ENCODE measurements around the gene APOC1.
"Not testable (repeated sequence)": the region's sequence is repeated elsewhere in the genome, so short reads cannot be mapped to it uniquely, and the experiment has no call there.

The APOC1 gene

DNA sequence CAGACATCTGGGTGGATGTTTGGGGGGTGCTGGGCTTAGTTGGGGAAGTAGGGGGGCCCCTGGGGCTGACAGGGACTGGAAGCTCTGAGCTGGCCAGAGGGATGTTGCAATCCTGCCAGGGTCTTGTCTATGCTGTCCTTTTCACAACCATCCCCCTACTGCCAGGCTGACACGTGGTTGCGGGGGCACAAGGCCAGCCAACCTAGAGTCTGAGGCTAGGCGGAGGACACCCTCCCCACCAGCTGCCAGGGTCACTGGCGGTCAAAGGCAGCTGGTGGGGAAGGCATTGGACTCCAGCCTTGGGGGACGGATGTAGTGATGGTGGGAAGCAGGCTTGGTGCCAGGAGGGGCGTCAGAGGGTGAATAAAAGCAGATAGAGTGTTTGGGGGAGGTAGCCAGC lies 1.6 kb upstream of the APOC1 start:
- CTCF ChIA-PET, result no interaction called here
- H3K27ac ChIP-seq, result peak overlapping the region; percentile 86
- POLR2A ChIA-PET (ENCODE audit: low non-redundant PET), result no interaction called here
- no peak for DNase-seq (ENCODE audit: low spot score)
- TF ChIP-seq, protein P1, sequence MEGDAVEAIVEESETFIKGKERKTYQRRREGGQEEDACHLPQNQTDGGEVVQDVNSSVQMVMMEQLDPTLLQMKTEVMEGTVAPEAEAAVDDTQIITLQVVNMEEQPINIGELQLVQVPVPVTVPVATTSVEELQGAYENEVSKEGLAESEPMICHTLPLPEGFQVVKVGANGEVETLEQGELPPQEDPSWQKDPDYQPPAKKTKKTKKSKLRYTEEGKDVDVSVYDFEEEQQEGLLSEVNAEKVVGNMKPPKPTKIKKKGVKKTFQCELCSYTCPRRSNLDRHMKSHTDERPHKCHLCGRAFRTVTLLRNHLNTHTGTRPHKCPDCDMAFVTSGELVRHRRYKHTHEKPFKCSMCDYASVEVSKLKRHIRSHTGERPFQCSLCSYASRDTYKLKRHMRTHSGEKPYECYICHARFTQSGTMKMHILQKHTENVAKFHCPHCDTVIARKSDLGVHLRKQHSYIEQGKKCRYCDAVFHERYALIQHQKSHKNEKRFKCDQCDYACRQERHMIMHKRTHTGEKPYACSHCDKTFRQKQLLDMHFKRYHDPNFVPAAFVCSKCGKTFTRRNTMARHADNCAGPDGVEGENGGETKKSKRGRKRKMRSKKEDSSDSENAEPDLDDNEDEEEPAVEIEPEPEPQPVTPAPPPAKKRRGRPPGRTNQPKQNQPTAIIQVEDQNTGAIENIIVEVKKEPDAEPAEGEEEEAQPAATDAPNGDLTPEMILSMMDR (conservative IDR thresholded peaks at IDR 0.05; ENCODE audit: low read depth), result no peak

DNA sequence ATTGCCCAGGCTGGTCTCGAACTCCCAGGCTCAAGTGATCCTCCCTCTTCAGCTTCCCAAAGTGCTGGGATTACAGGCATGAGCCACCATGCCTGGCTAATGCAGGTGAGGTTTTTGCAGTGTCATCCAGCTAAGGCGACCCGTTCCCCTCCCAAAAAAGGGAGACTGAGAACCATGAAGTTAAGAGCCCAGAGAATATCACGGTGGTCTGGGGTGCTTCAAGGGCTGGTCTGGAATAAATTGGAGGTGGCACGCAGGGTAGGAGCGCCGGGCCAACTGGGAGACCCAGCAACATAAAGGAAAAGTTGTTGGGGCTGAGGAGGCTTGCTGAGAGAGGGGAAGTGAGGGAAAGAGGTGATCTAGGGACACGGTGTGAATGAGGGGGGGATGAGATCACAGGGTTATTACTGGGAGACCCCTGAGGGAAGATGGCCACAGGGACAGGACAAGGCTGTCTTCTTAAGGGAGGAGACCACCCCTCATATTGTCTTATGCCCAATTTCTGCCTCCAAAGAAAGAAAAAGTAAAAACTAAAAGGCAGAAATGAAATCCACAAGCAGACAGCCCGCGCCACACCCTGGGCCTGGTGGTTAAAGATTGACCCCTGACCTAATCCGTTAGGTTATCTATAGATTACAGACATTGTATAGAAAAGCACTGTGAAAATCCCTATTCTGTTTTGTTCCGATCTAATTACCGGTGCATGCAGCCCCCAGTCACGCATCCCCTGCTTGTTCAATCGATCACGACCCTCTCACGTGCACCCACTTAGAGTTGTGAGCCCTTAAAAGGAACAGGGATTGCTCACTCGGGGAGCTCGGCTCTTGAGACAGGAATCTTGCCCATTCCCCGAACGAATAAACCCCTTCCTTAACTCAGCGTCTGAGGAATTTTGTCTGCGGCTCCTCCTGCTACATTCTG lies 636 bp upstream of the APOC1 start:
- peak overlapping the region; percentile 86 for H3K27ac ChIP-seq
- DNase-seq (ENCODE audit: low spot score); POLR2A ChIA-PET (ENCODE audit: low non-redundant PET); CTCF ChIA-PET: not testable (repeated sequence)

DNA sequence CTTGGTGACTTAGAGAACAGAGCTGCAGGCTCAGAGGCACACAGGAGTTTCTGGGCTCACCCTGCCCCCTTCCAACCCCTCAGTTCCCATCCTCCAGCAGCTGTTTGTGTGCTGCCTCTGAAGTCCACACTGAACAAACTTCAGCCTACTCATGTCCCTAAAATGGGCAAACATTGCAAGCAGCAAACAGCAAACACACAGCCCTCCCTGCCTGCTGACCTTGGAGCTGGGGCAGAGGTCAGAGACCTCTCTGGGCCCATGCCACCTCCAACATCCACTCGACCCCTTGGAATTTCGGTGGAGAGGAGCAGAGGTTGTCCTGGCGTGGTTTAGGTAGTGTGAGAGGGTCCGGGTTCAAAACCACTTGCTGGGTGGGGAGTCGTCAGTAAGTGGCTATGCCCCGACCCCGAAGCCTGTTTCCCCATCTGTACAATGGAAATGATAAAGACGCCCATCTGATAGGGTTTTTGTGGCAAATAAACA lies 9.9 kb downstream of the APOC1 start:
- ChIA-PET CTCF (interaction anchor here (1.3 kb wide), 1 partner anchor 21 kb away, joined by 10 read pairs; no protein-coding TSS in a partner anchor), POLR2A (ENCODE audit: low non-redundant PET) (no interaction called here)
- DNase-seq (ENCODE audit: low spot score), result no peak
- no peak overlapping the region for H3K27ac ChIP-seq
- TF ChIP-seq, protein P1 (conservative IDR thresholded peaks at IDR 0.05; ENCODE audit: low read depth), result no peak

DNA sequence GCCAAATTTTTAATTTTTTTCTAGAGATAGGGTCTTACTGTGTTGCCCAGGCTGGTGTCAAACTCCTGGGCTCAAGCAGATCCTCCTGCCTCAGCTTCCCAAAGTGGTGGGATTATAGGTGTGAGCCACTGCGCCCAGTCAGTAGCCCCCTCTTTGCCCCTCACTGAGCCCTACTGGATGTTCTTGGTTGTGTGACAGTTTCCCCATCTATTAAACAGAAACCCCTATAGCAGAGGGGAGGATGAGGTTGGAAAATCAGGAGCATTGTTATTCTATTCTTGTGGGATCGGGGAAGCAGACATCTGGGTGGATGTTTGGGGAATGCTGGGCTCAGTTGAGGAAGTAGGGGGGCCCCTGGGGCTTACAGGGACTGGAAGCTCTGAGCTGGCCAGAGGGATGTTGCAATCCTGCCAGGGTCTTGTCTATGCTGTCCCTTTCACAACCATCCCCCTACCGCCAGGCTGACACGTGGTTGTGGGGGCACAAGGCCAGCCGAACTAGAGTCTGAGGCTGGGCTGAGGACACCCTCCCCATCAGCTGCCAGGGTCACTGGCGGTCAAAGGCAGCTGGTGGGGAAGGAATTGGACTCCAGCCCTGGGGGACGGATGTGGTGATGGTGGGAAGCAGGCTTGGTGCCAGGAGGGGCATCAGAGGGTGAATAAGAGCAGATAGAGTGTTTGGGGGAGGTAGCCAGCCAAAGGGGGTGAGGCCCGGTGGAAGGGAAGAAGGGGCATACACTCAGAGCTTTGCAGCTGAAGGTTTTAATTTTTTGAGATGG lies 10.9 kb downstream of the APOC1 start:
- no peak overlapping the region for H3K27ac ChIP-seq
- DNase-seq (ENCODE audit: low spot score), result no peak
- CTCF ChIA-PET, result no interaction called here
- POLR2A ChIA-PET (ENCODE audit: low non-redundant PET), result no interaction called here
- TF ChIP-seq, protein P1 (conservative IDR thresholded peaks at IDR 0.05; ENCODE audit: low read depth), result no peak

DNA sequence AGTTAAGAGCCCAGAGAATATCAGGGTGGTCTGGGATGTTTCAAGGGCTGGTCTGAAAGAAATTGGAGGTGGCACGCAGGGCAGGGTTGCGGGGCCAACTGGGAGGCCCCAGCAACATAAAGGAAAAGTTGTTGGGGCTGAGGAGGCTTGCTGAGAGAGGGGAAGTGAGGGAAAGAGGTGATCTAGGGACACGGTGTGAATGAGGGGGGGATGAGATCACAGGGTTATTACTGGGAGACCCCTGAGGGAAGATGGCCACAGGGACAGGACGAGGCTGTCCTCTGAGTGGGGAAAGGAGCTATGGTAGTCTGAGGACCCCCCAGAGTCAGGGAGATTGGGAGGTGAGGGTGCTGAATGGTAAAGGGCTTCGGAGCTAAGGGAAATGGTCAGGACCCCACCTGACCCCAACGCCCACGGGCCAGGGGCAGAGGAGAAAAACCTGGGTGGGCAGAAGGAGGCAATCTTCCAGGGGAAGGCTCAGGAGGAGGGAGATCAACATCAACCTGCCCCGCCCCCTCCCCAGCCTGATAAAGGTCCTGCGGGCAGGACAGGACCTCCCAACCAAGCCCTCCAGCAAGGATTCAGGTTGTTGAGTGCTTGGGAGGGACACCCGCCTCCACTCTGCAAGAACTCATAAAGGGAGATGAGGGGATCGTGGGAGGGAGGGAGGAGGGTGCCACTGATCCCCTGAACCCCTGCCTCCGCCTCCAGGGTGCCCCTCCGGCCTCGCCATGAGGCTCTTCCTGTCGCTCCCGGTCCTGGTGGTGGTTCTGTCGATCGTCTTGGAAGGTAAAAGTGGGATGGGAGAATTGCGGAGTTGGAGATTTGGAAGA lies 12.1 kb downstream of the APOC1 start:
- DNase-seq (ENCODE audit: low spot score); CTCF ChIA-PET; H3K27ac ChIP-seq; POLR2A ChIA-PET (ENCODE audit: low non-redundant PET): not testable (repeated sequence)

DNA sequence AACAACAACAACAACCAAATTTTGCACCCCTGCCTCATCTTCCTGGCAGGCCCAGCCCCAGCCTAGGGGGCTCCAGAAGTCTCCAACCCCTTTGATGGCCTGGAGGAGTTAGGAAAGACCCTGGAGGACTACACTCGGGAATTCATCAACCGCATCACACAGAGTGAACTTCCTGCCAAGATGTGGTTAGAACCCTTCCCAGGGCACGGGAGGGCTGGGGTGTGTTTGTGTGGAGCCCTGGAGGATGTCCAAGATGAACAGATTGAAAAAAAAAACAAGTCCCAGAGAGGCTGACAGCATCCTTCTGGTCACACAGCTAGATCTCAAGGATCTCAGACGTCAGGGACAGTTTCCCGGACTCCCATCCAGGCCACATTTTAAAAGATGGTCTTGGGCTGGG lies 13.3 kb downstream of the APOC1 start:
- TF ChIP-seq, protein P1 (conservative IDR thresholded peaks at IDR 0.05; ENCODE audit: low read depth), result no peak
- no peak overlapping the region for H3K27ac ChIP-seq
- CTCF ChIA-PET, result interaction anchor here (0.6 kb wide), 1 partner anchor 19 kb away, joined by 4 read pairs; no protein-coding TSS in a partner anchor
- POLR2A ChIA-PET (ENCODE audit: low non-redundant PET), result interaction anchor here (0.8 kb wide), 1 partner anchor 408 kb away, joined by 6 read pairs; no protein-coding TSS in a partner anchor
- DNase-seq (ENCODE audit: low spot score), result no peak

DNA sequence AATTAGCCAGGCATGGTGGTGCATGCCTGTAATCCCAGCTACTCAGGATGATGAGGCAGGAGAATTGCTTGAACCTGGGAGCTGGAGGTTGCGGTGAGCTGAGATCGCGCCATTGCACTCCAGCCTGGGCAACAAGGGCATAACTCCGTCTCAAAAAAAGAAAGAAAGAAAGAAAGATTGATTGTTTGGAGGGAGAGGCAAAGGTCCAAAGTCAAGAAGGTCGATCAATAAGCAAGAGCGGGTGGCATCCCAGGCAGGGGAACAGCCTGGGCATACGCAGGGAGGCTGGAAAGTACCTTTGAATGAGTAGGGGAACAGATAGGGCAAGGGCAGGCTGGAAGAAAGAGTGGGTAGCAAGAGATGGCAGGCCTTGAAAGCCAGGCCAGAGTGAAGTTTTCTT lies 15.7 kb downstream of the APOC1 start:
- TF ChIP-seq, protein P1 (conservative IDR thresholded peaks at IDR 0.05; ENCODE audit: low read depth), result no peak
- CTCF ChIA-PET, result no interaction called here
- H3K27ac ChIP-seq, result no peak overlapping the region
- no peak for DNase-seq (ENCODE audit: low spot score)
- POLR2A ChIA-PET (ENCODE audit: low non-redundant PET), result no interaction called here
